Mucosa of stomach (tissue), 1 donor: ENCODE results near the gene SHFL.

Experiments used
- H3K27me3 ChIP-seq: one replicate; pipeline ENCODE4 v1.7.0; 2013; ENCODE audit warnings: mild to moderate bottlenecking, low read length; ENCODE audit not compliant: control insufficient read depth, insufficient read depth
- H3K36me3 ChIP-seq: one replicate; pipeline ENCODE4 v1.7.0; 2013; ENCODE audit warnings: low read length; ENCODE audit not compliant: control insufficient read depth, insufficient read depth
- H3K4me1 ChIP-seq: one replicate; pipeline ENCODE4 v1.7.0; 2013; ENCODE audit warnings: mild to moderate bottlenecking, low read length; ENCODE audit not compliant: control insufficient read depth, insufficient read depth
- H3K4me3 ChIP-seq: one replicate; pipeline ENCODE4 v1.7.0; 2013; ENCODE audit warnings: low read length
- H3K9ac ChIP-seq: one replicate; pipeline ENCODE4 v1.7.0; 2013; ENCODE audit warnings: mild to moderate bottlenecking, low read length, moderate library complexity
- H3K9me3 ChIP-seq: one replicate; pipeline ENCODE4 v1.7.0; 2013; ENCODE audit warnings: mild to moderate bottlenecking, low read length, moderate library complexity; ENCODE audit not compliant: control insufficient read depth
- donor health status: Pancreatic carcinoma.

SHFL gene

DNA sequence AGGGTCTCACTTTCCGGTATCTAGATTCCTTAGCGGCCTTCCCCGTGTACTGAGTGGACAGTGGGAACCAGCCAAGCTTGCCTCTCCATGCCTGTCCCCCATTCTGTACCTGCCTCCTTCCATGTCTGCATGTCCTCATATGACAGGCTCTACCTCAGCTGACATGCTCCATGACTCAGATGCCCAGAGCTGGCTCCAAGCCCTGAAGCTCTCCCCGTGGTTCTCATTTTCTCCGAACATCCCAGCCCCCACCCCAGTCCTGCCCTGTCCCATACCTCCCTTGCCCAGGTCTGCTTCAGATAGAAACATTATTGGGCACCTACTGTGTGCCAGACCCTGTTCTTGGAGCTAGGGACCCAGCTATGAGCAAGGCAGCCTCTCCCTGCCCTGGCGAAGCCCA, 17.1 kb upstream of the SHFL start:
- no peak overlapping the region for H3K9ac ChIP-seq
- no peaks in the 10 kb centered on the region for H3K4me1 ChIP-seq
- no peaks in the 10 kb centered on the region for H3K27me3 ChIP-seq
- no peaks in the 10 kb centered on the region for H3K36me3 ChIP-seq
- H3K9me3 ChIP-seq, result no peaks in the 10 kb centered on the region
- no peak overlapping the region for H3K4me3 ChIP-seq

DNA sequence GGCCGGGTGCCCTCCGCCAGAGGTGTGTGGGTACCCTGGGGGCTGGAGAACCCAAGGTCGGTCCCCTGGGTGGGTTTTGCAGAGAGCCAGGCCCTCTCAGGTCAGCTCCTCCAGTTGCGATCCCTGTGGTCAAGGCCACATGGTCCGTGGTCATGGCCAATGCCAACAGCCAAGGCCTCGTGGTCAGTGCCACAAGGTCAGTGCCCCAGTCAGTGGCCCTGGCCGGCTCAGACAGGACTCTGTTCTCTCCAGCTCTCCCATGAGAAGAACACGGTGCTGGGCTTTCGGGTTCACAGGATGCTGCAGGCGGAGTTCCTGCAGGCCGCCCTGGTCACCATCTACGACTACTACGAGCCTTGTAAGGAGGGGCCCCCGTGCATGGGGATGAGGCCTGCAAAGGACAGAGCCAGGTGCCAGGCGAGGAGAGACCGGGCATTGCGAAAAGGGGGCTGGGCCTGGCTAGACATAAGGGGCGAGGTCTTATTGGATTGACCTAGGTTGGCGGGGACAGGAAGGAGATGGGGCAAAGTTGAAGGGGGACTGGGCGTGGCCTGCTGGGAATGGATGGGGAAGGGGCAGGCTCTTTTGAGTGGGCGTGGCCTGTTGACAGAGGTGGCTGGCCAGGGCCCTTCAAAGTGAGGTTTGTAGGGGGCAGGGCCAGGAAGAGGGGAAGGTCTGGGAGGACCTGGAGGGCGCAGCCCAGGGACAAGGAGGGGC, 15.2 kb upstream of the SHFL start:
- no peaks in the 10 kb centered on the region for H3K9me3 ChIP-seq
- no peaks in the 10 kb centered on the region for H3K4me1 ChIP-seq
- H3K9ac ChIP-seq, result no peak overlapping the region
- no peak overlapping the region for H3K4me3 ChIP-seq
- no peaks in the 10 kb centered on the region for H3K27me3 ChIP-seq
- H3K36me3 ChIP-seq, result no peaks in the 10 kb centered on the region

DNA sequence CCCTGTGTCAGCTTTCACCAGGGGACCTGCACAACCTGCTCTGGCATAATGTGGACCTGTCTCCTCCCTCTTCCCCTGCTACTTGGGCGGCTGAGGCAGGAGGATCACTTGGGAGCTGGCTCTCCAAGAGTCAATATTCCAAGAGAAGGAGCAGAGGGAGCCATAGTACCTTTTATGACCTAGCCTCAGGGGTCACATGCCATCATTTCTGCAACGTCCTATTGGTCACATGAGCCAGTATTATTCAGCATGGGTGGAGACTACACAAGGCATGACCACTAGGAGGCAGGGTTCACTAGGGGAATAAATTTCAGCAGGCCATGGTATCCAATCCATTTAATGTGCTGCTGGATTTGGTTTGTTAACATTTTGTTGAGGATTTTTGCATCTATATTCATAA, 12.0 kb upstream of the SHFL start:
- Histone ChIP-seq H3K9me3 (no peaks in the 10 kb centered on the region), H3K36me3 (no peaks in the 10 kb centered on the region), H3K4me3 (no peak overlapping the region), H3K4me1 (no peaks in the 10 kb centered on the region), H3K9ac (no peak overlapping the region), H3K27me3 (no peaks in the 10 kb centered on the region)

DNA sequence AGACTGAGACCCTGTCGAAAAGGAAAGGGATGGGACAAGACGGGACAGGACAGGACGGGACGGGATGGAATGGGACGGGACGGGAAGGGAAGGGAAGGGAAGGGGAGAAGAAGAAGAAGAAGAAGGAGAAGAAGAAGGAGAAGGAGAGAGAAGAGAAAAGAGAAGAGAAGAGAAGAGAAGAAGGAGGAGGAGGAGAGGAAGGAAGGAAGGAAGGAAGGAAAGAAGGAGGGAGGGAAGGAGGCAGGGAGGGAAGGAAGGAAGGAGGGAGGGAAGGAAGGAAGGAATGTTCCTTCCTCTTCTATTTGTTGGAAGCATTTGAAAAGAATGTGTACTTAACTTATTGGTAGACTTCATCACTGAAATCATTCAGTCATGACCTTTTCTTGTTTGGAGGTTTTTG, 9.6 kb upstream of the SHFL start:
- no peak overlapping the region for H3K4me3 ChIP-seq
- H3K9me3 ChIP-seq, result no peaks in the 10 kb centered on the region
- no peaks in the 10 kb centered on the region for H3K27me3 ChIP-seq
- H3K36me3 ChIP-seq, result no peaks in the 10 kb centered on the region
- H3K9ac ChIP-seq, result no peak overlapping the region
- no peaks in the 10 kb centered on the region for H3K4me1 ChIP-seq

DNA sequence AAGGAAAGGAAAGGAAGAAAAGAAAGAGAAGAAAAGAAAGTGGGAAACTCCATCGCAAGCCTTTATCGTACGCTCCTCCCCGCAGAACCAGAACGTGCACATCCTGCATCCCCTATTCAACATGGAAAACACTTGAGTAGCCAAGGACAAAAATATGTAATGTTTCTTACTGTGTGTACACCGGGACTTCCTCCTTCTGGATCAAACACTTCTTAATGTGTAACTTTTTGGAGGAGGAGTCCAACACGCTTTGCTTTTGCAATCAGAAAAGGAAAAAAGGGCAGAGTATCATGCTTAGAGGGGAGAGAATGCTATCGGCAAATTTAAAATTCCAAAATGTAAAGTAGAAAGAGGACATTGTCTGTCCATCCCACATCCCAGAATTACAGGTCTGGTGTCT, 7.8 kb upstream of the SHFL start:
- H3K9me3 ChIP-seq, result no peaks in the 10 kb centered on the region
- H3K4me1 ChIP-seq, result no peaks in the 10 kb centered on the region
- no peaks in the 10 kb centered on the region for H3K27me3 ChIP-seq
- H3K4me3 ChIP-seq, result no peak overlapping the region
- H3K9ac ChIP-seq, result no peak overlapping the region
- no peaks in the 10 kb centered on the region for H3K36me3 ChIP-seq

DNA sequence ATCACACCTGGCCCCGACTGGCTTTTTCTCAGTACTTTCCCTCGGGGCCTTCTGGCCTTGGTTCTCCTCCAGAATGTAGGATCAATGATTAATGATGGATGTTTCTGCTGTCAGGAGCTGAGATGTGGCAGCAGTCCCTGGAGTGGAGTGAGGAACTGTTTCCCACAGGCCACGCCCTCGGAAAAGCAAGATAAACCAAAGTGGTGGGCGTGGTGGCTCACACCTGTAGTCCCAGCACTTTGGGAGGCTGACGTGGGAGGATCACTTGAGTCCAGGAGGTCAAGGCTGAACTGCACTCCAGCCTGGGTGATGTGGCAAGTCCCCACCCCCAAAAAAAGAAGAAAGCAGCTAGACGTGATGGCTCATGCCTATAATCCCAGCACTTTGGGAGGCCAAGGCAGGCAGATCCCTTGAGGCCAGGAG, 7.1 kb upstream of the SHFL start:
- H3K27me3 ChIP-seq, result no peaks in the 10 kb centered on the region
- H3K4me3 ChIP-seq, result no peak overlapping the region
- no peaks in the 10 kb centered on the region for H3K4me1 ChIP-seq
- H3K9ac ChIP-seq, result no peak overlapping the region
- no peaks in the 10 kb centered on the region for H3K9me3 ChIP-seq
- no peaks in the 10 kb centered on the region for H3K36me3 ChIP-seq

DNA sequence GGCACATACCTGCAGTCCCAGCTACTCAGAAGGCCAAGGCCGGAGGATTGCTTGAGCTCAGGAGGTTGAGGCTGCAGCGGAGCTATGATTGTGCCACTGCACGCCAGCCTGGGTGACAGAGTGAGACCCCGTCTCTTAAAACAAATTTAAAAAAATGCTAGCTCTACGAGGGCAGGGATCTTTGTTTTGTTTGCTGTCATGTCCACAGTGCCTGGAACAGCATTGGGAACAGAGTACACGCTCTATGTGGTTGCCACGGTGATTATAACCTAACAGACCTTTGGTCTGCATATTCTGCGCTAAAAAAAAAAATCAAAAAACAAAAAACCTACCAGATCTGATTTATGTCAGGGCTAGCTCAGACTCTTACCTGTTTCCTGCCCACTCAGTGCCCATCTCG, 2.2 kb upstream of the SHFL start:
- Histone ChIP-seq H3K36me3 (no peaks in the 10 kb centered on the region), H3K27me3 (no peaks in the 10 kb centered on the region), H3K9me3 (no peaks in the 10 kb centered on the region), H3K9ac (no peak overlapping the region), H3K4me1 (peaks cover 5% of the 10 kb centered on the region), H3K4me3 (no peak overlapping the region)

DNA sequence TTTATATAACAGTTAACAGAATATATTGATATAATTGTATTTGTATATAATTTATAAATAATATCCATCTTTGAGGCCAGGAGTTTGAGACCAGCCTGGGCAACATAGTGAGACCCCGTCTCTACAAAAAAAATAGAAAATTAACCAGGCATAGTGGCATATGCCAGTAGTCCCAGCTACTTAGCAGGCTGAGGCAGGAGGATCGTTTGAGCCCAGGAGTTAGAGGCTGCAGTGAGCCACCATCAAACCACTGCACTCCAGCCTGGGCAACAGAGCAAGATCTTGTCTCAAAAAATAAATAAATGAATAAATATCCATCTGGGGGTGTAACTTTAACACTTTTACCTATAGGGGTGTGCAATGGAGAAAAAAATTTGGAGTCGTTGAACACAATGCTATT, 1.3 kb upstream of the SHFL start:
- Histone ChIP-seq H3K4me3 (no peak overlapping the region), H3K4me1 (peaks cover 5% of the 10 kb centered on the region), H3K36me3 (no peaks in the 10 kb centered on the region), H3K27me3 (no peaks in the 10 kb centered on the region), H3K9me3 (no peaks in the 10 kb centered on the region), H3K9ac (no peak overlapping the region)

DNA sequence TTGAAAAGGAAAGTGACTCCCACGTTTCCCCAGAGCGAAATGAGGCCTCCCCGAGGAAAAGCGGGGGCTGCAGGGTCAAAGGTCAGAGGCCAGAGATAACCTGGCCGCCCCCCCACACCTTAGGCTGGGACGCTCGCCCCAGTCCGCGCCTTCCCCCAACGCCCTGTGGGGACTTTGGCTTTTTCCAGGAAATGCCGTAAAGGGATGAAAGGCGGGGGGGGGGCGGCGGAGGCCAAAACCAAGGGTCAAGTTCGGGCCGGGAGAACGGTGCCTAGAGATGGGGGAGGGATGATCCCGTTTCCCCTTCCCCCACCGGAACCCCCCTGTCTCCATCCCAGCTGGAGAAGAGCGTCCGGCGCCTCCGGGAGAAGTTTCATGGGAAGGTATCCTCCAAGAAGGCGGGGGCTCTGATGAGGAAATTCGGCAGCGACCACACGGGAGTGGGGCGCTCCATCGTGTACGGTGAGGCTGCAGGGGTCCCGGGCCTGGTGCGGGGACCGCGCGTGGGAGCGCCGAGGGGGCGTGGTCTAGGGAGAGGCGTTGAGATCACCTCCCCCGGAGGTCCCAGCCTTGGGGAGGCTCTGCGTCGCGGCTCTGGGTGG, 575 bp downstream of the SHFL start:
- H3K4me3 ChIP-seq, result peak overlapping the region; percentile 93
- peak overlapping the region; percentile 92 for H3K9ac ChIP-seq
- no peaks in the 10 kb centered on the region for H3K27me3 ChIP-seq
- H3K4me1 ChIP-seq, result peaks cover 5% of the 10 kb centered on the region
- no peaks in the 10 kb centered on the region for H3K9me3 ChIP-seq
- no peaks in the 10 kb centered on the region for H3K36me3 ChIP-seq

DNA sequence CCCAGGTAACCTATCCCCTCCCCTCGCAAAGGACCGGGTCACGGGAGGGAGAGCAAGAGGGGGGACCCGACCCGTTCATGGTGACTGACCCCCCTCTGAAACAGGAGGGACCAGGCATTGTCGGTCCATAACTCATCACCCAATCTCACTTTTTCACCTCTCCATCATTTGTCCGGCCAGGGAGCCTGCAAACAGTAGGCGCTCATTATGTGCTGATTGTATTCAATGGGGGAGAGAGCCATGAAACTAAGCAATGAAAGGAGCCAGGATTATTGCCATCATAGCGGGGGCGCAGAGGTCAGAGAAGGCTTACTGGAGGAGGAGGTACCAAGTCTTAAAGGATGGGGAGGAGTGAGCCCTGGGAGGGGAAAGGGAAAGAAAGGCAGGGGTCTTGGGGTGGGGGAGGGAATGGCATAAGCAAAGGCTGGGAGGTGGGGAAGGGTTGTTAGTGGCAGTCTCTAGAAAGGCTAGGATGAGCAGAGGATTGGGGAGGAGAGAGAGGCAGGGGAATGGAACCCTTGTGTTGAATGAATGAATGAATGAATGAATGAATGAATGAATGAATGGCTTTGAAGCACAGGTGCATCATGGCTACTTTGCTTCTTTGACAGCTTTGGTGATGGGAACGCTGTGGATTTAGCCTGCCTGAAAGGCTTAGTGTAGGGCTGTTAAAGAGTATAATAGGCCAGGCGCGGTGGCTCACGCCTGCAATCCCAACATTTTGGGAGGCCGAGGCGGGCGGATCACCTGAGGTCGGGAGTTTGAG, 1.4 kb downstream of the SHFL start:
- Histone ChIP-seq H3K36me3 (no peaks in the 10 kb centered on the region), H3K9ac (peak overlapping the region; percentile 92), H3K27me3 (no peaks in the 10 kb centered on the region), H3K9me3 (no peaks in the 10 kb centered on the region), H3K4me1 (peaks cover 5% of the 10 kb centered on the region), H3K4me3 (no peak overlapping the region)

DNA sequence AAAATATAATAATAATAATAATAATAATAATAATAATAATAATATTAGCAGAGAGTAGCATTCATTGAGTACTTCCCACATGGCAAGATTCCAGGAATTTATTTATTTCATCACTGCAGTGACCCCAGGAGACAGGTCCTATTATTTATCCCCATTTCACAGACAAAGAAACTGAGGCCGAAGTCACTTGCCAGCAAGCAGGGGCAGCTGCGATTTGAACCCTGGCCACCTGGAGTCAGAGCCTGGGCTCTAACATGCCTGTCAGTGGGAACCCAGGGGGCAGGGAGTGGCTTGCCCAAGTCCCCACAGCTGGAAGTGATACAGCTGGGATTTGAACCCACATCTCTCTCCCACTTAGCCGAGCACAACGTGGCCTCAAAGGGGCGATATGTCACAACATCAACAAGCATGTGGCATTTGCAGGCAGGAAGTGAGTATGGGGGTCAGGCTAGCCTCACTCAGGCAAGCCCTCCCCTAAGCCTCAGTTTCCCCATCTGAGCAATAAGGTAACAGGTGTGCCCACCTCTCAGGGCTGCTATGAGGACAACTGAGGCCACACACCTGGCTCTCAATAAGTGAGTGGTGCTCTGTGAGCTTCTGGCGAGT, 2.9 kb downstream of the SHFL start:
- no peaks in the 10 kb centered on the region for H3K27me3 ChIP-seq
- no peaks in the 10 kb centered on the region for H3K9me3 ChIP-seq
- H3K4me1 ChIP-seq, result peaks cover 5% of the 10 kb centered on the region
- no peaks in the 10 kb centered on the region for H3K36me3 ChIP-seq
- H3K9ac ChIP-seq, result no peak overlapping the region
- no peak overlapping the region for H3K4me3 ChIP-seq

DNA sequence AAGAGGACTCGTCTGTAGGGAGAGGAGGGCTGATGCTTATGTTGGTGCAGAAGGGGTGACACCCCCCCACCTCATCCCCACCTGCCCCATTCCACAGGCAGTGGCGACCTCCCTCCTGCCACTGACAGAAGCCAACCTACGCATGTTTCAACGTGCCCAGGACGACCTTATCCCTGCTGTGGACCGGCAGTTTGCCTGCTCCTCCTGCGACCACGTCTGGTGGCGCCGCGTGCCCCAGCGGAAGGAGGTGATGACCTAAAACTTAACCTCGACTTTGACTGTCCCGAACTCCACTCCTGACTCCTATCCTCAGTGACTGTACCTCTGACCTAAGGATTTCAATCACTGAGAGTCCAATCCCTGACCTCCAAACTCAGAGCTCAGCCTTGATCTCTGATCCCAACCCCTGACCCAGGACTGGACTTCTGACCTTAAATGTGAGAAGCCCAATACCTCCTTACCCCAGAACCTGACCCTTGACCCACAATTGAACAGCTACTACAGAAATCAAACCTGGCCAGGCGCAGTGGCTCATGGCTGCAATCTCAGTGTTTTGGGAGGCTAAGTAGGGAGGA, 3.8 kb downstream of the SHFL start:
- H3K9ac ChIP-seq, result no peak overlapping the region
- H3K36me3 ChIP-seq, result no peaks in the 10 kb centered on the region
- H3K4me3 ChIP-seq, result no peak overlapping the region

More for the DNA sequence above, 3.8 kb downstream of the SHFL start:
- H3K9me3 ChIP-seq, result no peaks in the 10 kb centered on the region
- no peaks in the 10 kb centered on the region for H3K27me3 ChIP-seq
- H3K4me1 ChIP-seq, result peaks cover 5% of the 10 kb centered on the region
